MM.1S (cell line): Measurements from ENCODE around the gene SLC12A7.

ENCODE experiments used
- DNase-seq: peaks from one replicate; pipeline ENCODE4 v3.0.0-alpha.2; 2015
- H2AFZ ChIP-seq: fragments of 300-600 bp; sonication (generic); 2 replicates; pipeline ENCODE4 v1.6.0; 2016; ENCODE audit warnings: antibody characterized with exemption, low read length
- H3F3A ChIP-seq: fragments of 300-600 bp; sonication (generic); 2 replicates; pipeline ENCODE4 v1.6.1; 2016; ENCODE audit warnings: mild to moderate bottlenecking, antibody characterized with exemption, low read length, moderate library complexity, mixed read lengths; ENCODE audit not compliant: insufficient read depth
- H3K27ac ChIP-seq: fragments of 300-600 bp; sonication (generic); 2 replicates; pipeline ENCODE4 v1.5.1; 2016; ENCODE audit warnings: mild to moderate bottlenecking, low read length
- H3K27me3 ChIP-seq: fragments of 300-600 bp; sonication (generic); replicated peaks from 2 replicates; pipeline ENCODE4 v1.6.0; 2016; ENCODE audit warnings: low read length; ENCODE audit not compliant: insufficient read depth
- H3K36me3 ChIP-seq: fragments of 300-600 bp; sonication (generic); replicated peaks from 2 replicates; pipeline ENCODE4 v1.6.1; 2016; ENCODE audit warnings: mild to moderate bottlenecking, low read length, mixed read lengths; ENCODE audit not compliant: insufficient read depth
- H3K4me1 ChIP-seq: fragments of 300-600 bp; sonication (generic); 2 replicates; pipeline ENCODE4 v1.6.1; 2016; ENCODE audit warnings: low read length, mixed read lengths
- H3K4me2 ChIP-seq: fragments of 300-600 bp; sonication (generic); 2 replicates; pipeline ENCODE4 v1.6.0; 2016; ENCODE audit warnings: low read depth, low read length
- H3K4me3 ChIP-seq: fragments of 300-600 bp; sonication (generic); 2 replicates; pipeline ENCODE4 v1.5.1; 2016; ENCODE audit warnings: low read length, mixed read lengths
- H3K79me2 ChIP-seq: fragments of 300-600 bp; sonication (generic); 2 replicates; pipeline ENCODE4 v1.6.1; 2016; ENCODE audit warnings: mixed run types, low read length, mixed read lengths
- H3K9ac ChIP-seq: fragments of 300-600 bp; sonication (generic); 2 replicates; pipeline ENCODE4 v1.6.1; 2016; ENCODE audit warnings: low read length, mixed read lengths
- H3K9me2 ChIP-seq: fragments of 300-600 bp; sonication (generic); replicated peaks from 2 replicates; pipeline ENCODE4 v1.6.1; 2016; ENCODE audit warnings: mild to moderate bottlenecking, low read length, mixed read lengths; ENCODE audit not compliant: insufficient read depth
- H3K9me3 ChIP-seq: fragments of 300-600 bp; sonication (generic); replicated peaks from 2 replicates; pipeline ENCODE4 v1.6.1; 2016; ENCODE audit warnings: mild to moderate bottlenecking, low read length, mixed read lengths; ENCODE audit not compliant: insufficient read depth
- H4K20me1 ChIP-seq: fragments of 300-600 bp; sonication (generic); 2 replicates; pipeline ENCODE4 v1.6.1; 2016; ENCODE audit warnings: mild to moderate bottlenecking, low read length, moderate library complexity, mixed read lengths; ENCODE audit not compliant: insufficient read depth
- EZH2 ChIP-seq: fragments of 300-600 bp; sonication (generic); optimal IDR thresholded peaks from 2 replicates; pipeline ENCODE3; 2017; ENCODE audit warnings: low read depth, mild to moderate bottlenecking, antibody characterized with exemption, low read length, mixed read lengths
- EZH2phosphoT487 ChIP-seq: fragments of 300-600 bp; sonication (generic); IDR thresholded peaks from 2 replicates; pipeline ENCODE4 v1.6.1; 2018; ENCODE audit warnings: antibody characterized with exemption, low read length
- TF ChIP-seq, protein P1 (sequence below): fragments of 300-600 bp; sonication (generic); IDR thresholded peaks from 2 replicates; pipeline ENCODE4 v1.5.1; 2016; ENCODE audit warnings: antibody characterized with exemption, low read length, mixed read lengths

Gene SLC12A7

GRCh38 chr5:1016036-1016435 lies 95.8 kb downstream of the SLC12A7 start:
- H2AFZ ChIP-seq, result no peak overlapping the region
- DNase-seq, result no peak
- no peak overlapping the region for H3K4me2 ChIP-seq
- no peaks in the 10 kb centered on the region for H3K9me3 ChIP-seq
- no peak overlapping the region for H3K9ac ChIP-seq
- no peaks in the 10 kb centered on the region for H3K36me3 ChIP-seq
- H3K79me2 ChIP-seq, result peaks cover 90% of the 10 kb centered on the region
- H3F3A ChIP-seq, result peaks cover 17% of the 10 kb centered on the region
- no peak overlapping the region for H3K27ac ChIP-seq
- H3K4me1 ChIP-seq, result peaks cover 22% of the 10 kb centered on the region
- H4K20me1 ChIP-seq, result no peaks in the 10 kb centered on the region
- TF ChIP-seq, protein P1, sequence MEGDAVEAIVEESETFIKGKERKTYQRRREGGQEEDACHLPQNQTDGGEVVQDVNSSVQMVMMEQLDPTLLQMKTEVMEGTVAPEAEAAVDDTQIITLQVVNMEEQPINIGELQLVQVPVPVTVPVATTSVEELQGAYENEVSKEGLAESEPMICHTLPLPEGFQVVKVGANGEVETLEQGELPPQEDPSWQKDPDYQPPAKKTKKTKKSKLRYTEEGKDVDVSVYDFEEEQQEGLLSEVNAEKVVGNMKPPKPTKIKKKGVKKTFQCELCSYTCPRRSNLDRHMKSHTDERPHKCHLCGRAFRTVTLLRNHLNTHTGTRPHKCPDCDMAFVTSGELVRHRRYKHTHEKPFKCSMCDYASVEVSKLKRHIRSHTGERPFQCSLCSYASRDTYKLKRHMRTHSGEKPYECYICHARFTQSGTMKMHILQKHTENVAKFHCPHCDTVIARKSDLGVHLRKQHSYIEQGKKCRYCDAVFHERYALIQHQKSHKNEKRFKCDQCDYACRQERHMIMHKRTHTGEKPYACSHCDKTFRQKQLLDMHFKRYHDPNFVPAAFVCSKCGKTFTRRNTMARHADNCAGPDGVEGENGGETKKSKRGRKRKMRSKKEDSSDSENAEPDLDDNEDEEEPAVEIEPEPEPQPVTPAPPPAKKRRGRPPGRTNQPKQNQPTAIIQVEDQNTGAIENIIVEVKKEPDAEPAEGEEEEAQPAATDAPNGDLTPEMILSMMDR, result no peak
- TF ChIP-seq EZH2, result no peak
- TF ChIP-seq EZH2phosphoT487, result no peak
- H3K4me3 ChIP-seq, result no peak overlapping the region
- H3K9me2 ChIP-seq, result no peaks in the 10 kb centered on the region
- H3K27me3 ChIP-seq, result peaks cover 18% of the 10 kb centered on the region

GRCh38 chr5:1015507-1015906 lies 96.4 kb downstream of the SLC12A7 start:
- H3K9me2 ChIP-seq, result no peaks in the 10 kb centered on the region
- no peaks in the 10 kb centered on the region for H3K9me3 ChIP-seq
- no peaks in the 10 kb centered on the region for H3K36me3 ChIP-seq
- peaks cover 96% of the 10 kb centered on the region for H3K79me2 ChIP-seq
- peaks cover 22% of the 10 kb centered on the region for H3K4me1 ChIP-seq
- no peak overlapping the region for H3K4me2 ChIP-seq
- DNase-seq, result no peak
- H2AFZ ChIP-seq, result no peak overlapping the region
- no peak overlapping the region for H3K4me3 ChIP-seq
- no peak overlapping the region for H3K27ac ChIP-seq
- H3F3A ChIP-seq, result peaks cover 15% of the 10 kb centered on the region
- no peak overlapping the region for H3K9ac ChIP-seq
- TF ChIP-seq EZH2 (no peak), EZH2phosphoT487 (no peak)
- TF ChIP-seq, protein P1, result no peak
- H3K27me3 ChIP-seq, result peaks cover 18% of the 10 kb centered on the region
- no peaks in the 10 kb centered on the region for H4K20me1 ChIP-seq

DNA sequence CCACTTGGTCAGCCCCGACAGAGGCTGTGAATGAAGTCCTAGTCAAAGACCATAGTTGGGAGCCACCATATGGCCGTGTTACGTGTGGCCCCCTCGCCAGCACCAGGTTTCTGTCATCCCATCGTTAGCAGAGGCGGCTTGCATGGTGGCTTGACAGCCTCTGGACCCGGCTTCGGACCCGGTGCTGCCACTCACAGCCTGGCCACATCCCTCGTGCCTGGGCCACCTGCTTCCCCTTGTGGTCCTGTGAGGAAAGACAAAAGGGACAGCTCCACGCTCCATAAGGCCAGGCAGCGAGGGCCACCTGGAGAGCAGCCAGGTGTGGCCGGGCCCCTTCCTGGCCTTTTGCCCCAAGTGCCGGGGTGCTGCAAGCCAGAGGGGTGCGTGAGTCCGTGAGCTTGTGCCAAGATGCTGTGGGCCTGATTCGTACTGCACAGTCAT lies 97.1 kb downstream of the SLC12A7 start:
- no peak for DNase-seq
- H3K27ac ChIP-seq, result no peak overlapping the region
- peaks cover 22% of the 10 kb centered on the region for H3K4me1 ChIP-seq
- H3K27me3 ChIP-seq, result peaks cover 18% of the 10 kb centered on the region
- peaks cover 8% of the 10 kb centered on the region; the same call in 1 of the 2 replicates for H3F3A ChIP-seq
- TF ChIP-seq EZH2 (no peak), EZH2phosphoT487 (no peak)
- TF ChIP-seq, protein P1, result no peak
- H3K9me2 ChIP-seq, result no peaks in the 10 kb centered on the region
- H3K36me3 ChIP-seq, result no peaks in the 10 kb centered on the region
- no peak overlapping the region for H2AFZ ChIP-seq
- no peak overlapping the region for H3K4me3 ChIP-seq
- H3K4me2 ChIP-seq, result no peak overlapping the region
- no peak overlapping the region for H3K9ac ChIP-seq
- no peaks in the 10 kb centered on the region for H3K9me3 ChIP-seq
- peaks cover 98% of the 10 kb centered on the region for H3K79me2 ChIP-seq
- H4K20me1 ChIP-seq, result no peaks in the 10 kb centered on the region
